Measurements from ENCODE around the gene KDM5B. TPM values are rescaled to one million over a fixed set of nuclear protein-coding genes. Genes with fewer than 3 reads are reported as not detected.

The KDM5B gene
- total and polyA plus RNA-seq, 9 of the 15 experiments (the other 6 are each of a cell fraction or from before 2014, with no cell fraction given), result 15.4 to 90.6 (median 57.1) TPM

DNA sequence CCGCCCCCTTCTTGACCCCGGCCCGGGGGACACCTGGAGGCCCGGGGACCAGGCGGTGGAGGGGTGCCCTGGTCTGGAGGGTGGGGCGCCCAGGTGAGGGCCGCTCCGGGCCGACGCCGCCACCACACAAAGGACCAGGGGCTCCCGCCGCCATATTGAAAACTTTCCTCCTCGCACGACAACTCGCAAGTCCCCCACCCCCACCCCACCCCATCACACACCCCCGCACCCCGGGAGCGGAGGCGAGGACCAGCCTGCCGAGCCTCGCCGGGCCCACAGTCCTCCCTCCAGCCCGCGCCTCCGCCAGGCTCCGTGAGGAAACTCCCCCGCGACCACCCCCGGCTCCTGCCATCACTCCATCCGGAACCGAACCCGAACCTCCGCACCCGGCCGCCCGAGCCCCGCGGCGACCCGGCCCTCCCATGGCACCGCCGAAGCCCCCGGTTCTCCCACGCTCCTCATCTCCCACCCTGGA lies 733 bp downstream of the KDM5B start (continued):
- TF ChIP-seq TAF9B (IDR thresholded peaks at IDR 0.05; ENCODE audit: partially characterized antibody) (peak; percentile 22), ZNF583 (CRISPR knock-in tag; IDR thresholded peaks at IDR 0.05) (no peak), MEF2D (tag; conservative IDR thresholded peaks at IDR 0.05; ENCODE audit: low read depth) (no peak), SMAD4 (CRISPR knock-in tag; conservative IDR thresholded peaks at IDR 0.05) (no peak), NCOA1 (IDR thresholded peaks at IDR 0.05; ENCODE audit: low read depth) (no peak), POLR2B (IDR thresholded peaks at IDR 0.05; ENCODE audit: low read depth, partially characterized antibody) (peak; percentile 6), RBM22 (IDR thresholded peaks at IDR 0.05; ENCODE audit: low read depth, low read length, poor library complexity, severe bottlenecking) (peak; percentile 17), CBX8 (IDR thresholded peaks at IDR 0.05; ENCODE audit: borderline replicate concordance, extremely low read depth, low read depth, low read length, poor library complexity, severe bottlenecking) (no peak), NRF1 (conservative IDR thresholded peaks at IDR 0.05 in 1 of 2, IDR thresholded peaks at IDR 0.05 in 1 of 2) (no peak), TAF1 (IDR thresholded peaks at IDR 0.05; ENCODE audit: control insufficient read depth, extremely low read depth, insufficient read depth, low read length, severe bottlenecking) (peak; percentile 88), POLR3A (IDR thresholded peaks at IDR 0.05; ENCODE audit: borderline replicate concordance, extremely low read depth, insufficient read depth, insufficient read length) (no peak), CBX5 (IDR thresholded peaks at IDR 0.05; ENCODE audit: borderline replicate concordance, low read depth) (no peak), STAT5B (CRISPR knock-in tag; IDR thresholded peaks at IDR 0.05) (no peak), FOS (IDR thresholded peaks at IDR 0.05; ENCODE audit: extremely low read depth, insufficient read length) (no peak), NFATC3 (IDR thresholded peaks at IDR 0.05) (no peak), TCFL5 (CRISPR knock-in tag; conservative IDR thresholded peaks at IDR 0.05) (no peak), EGR1 (conservative IDR thresholded peaks at IDR 0.05) (peak; percentile 95), PHF8 (IDR thresholded peaks at IDR 0.05; ENCODE audit: borderline replicate concordance, low read length) (peak; percentile 37; the same call in 1 of the 2 replicates), TAL1 (IDR thresholded peaks at IDR 0.05) (no peak)
- TF ChIP-seq, protein P1, sequence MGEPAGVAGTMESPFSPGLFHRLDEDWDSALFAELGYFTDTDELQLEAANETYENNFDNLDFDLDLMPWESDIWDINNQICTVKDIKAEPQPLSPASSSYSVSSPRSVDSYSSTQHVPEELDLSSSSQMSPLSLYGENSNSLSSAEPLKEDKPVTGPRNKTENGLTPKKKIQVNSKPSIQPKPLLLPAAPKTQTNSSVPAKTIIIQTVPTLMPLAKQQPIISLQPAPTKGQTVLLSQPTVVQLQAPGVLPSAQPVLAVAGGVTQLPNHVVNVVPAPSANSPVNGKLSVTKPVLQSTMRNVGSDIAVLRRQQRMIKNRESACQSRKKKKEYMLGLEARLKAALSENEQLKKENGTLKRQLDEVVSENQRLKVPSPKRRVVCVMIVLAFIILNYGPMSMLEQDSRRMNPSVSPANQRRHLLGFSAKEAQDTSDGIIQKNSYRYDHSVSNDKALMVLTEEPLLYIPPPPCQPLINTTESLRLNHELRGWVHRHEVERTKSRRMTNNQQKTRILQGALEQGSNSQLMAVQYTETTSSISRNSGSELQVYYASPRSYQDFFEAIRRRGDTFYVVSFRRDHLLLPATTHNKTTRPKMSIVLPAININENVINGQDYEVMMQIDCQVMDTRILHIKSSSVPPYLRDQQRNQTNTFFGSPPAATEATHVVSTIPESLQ (CRISPR knock-in tag; IDR thresholded peaks at IDR 0.05), result no peak
- TF ChIP-seq, protein P2, sequence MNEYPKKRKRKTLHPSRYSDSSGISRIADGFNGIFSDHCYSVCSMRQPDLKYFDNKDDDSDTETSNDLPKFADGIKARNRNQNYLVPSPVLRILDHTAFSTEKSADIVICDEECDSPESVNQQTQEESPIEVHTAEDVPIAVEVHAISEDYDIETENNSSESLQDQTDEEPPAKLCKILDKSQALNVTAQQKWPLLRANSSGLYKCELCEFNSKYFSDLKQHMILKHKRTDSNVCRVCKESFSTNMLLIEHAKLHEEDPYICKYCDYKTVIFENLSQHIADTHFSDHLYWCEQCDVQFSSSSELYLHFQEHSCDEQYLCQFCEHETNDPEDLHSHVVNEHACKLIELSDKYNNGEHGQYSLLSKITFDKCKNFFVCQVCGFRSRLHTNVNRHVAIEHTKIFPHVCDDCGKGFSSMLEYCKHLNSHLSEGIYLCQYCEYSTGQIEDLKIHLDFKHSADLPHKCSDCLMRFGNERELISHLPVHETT (CRISPR knock-in tag; conservative IDR thresholded peaks at IDR 0.05 in 1 of 2, IDR thresholded peaks at IDR 0.05 in 1 of 2), result peak in 1 of 2 experiments; percentile 51; a peak in 1 of 4 replicates
- TF ChIP-seq, protein P3, sequence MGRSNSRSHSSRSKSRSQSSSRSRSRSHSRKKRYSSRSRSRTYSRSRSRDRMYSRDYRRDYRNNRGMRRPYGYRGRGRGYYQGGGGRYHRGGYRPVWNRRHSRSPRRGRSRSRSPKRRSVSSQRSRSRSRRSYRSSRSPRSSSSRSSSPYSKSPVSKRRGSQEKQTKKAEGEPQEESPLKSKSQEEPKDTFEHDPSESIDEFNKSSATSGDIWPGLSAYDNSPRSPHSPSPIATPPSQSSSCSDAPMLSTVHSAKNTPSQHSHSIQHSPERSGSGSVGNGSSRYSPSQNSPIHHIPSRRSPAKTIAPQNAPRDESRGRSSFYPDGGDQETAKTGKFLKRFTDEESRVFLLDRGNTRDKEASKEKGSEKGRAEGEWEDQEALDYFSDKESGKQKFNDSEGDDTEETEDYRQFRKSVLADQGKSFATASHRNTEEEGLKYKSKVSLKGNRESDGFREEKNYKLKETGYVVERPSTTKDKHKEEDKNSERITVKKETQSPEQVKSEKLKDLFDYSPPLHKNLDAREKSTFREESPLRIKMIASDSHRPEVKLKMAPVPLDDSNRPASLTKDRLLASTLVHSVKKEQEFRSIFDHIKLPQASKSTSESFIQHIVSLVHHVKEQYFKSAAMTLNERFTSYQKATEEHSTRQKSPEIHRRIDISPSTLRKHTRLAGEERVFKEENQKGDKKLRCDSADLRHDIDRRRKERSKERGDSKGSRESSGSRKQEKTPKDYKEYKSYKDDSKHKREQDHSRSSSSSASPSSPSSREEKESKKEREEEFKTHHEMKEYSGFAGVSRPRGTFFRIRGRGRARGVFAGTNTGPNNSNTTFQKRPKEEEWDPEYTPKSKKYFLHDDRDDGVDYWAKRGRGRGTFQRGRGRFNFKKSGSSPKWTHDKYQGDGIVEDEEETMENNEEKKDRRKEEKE (IDR thresholded peaks at IDR 0.05; ENCODE audit: borderline replicate concordance in 1 of 2, control insufficient read depth in 1 of 2, low read depth in 2 of 2, low read length in 1 of 2), result no peak

All from K562 (cell line).